K562 (cell line): Measurements from ENCODE around the gene HACL1. TPM values are rescaled to one million over a fixed set of nuclear protein-coding genes. Genes with fewer than 3 reads are reported as not detected.
A peak's percentile ranks its signal among the peaks of the same experiment; 100 is the strongest.

Experiments used
- ATAC-seq: fragments of 200-7000 bp; cut with Tn5 transposase; 3 replicates; pipeline ENCODE4 v1.9.1; 2020; ENCODE audit warnings: moderate library complexity
- BruUV-seq: library from RNA; stranded (reverse); fragments of 400-500 nt; replicated peaks from 2 replicates; lab custom pipeline; 2021; lab: Mats Ljungman, UMichigan
- CTCF ChIA-PET: fragments of 300-600 bp; formaldehyde crosslinking; extraction: SDS; loops from one replicate; lab custom pipeline; 2021; ENCODE audit warnings: low intra/inter-chr PET ratio; lab: Yijun Ruan, JAX
- POLR2A ChIA-PET: fragments of 300-600, 350-650 bp; sonication (Branson Sonifier 250); formaldehyde crosslinking; extraction: SDS; loops from one replicate; lab custom pipeline; 2021; ENCODE audit warnings: antibody characterized with exemption, inconsistent platforms; lab: Yijun Ruan, JAX
- DNase-seq, 4 experiments: peaks; one replicate each; pipeline versions ENCODE4 v3.0.0 to v3.0.0-alpha.2; 2011 to 2018; ENCODE audit warnings: low spot score in 3 of 4, mixed read lengths in 3 of 4; ENCODE audit errors: extremely low read depth in 1 of 4
- FAIRE-seq: peaks from 2 replicates; lab custom pipeline; 2011; peaks lifted over from hg19 to GRCh38; lab: Jason Lieb, UNC
- H2AFZ ChIP-seq: 2 replicates; pipeline ENCODE4 v1.6.0; 2011; ENCODE audit warnings: low read depth, low read length, control low read depth, inconsistent platforms
- H3K27ac ChIP-seq: fragments of 200-600 bp; 3 replicates; pipeline ENCODE4 v1.8.0; 2011; ENCODE audit warnings: low read depth, mild to moderate bottlenecking, control low read depth, inconsistent platforms, low read length, moderate library complexity, mixed read lengths; ENCODE audit errors: extremely low read depth
- H3K27me3 ChIP-seq, 2 experiments: fragments of 300-600 bp in 1 of 2; 2 replicates in 1 of 2; 3 replicates in 1 of 2; pipeline versions ENCODE4 v1.6.0 to v1.8.0; 2011; ENCODE audit warnings: inconsistent platforms in 2 of 2, low read length in 2 of 2, mild to moderate bottlenecking in 1 of 2, mixed read lengths in 1 of 2, moderate library complexity in 1 of 2; ENCODE audit not compliant: control insufficient read depth in 2 of 2, insufficient read depth in 2 of 2
- H3K36me3 ChIP-seq: fragments of 300-600 bp; 3 replicates; pipeline ENCODE4 v1.8.0; 2011; ENCODE audit warnings: mild to moderate bottlenecking, low read length, inconsistent platforms; ENCODE audit not compliant: control insufficient read depth, insufficient read depth
- H3K4me1 ChIP-seq, 2 experiments: fragments of 200-600 bp in 1 of 2; replicated peaks in 1 of 2; 2 replicates in 1 of 2; 3 replicates in 1 of 2; pipeline versions ENCODE4 v1.5.1 to v1.8.0; 2011; ENCODE audit warnings: inconsistent platforms in 2 of 2, low read length in 2 of 2, mild to moderate bottlenecking in 1 of 2, mixed read lengths in 1 of 2, moderate library complexity in 1 of 2; ENCODE audit not compliant: control insufficient read depth in 2 of 2, insufficient read depth in 2 of 2
- H3K4me2 ChIP-seq: 2 replicates; pipeline ENCODE4 v1.6.1; 2011; ENCODE audit warnings: low read length, control low read depth, inconsistent platforms, mixed read lengths; ENCODE audit not compliant: insufficient read depth
- H3K4me3 ChIP-seq: fragments of 200-600 bp; sonication (generic), shearing (Covaris generic); 2 replicates; pipeline ENCODE4 v1.5.1; 2016; ENCODE audit warnings: control low read depth, inconsistent platforms
- H3K79me2 ChIP-seq: fragments of 200-600 bp; 3 replicates; pipeline ENCODE4 v1.8.0; 2011; ENCODE audit warnings: low read length, inconsistent platforms; ENCODE audit not compliant: control insufficient read depth, insufficient read depth
- H3K9ac ChIP-seq, 2 experiments: 2 replicates each; pipeline versions ENCODE4 v1.6.0 to v1.6.1; 2011; ENCODE audit warnings: low read depth in 2 of 2, low read length in 2 of 2, control low read depth in 1 of 2, inconsistent platforms in 1 of 2, mild to moderate bottlenecking in 1 of 2, mixed read lengths in 1 of 2; ENCODE audit not compliant: insufficient read depth in 1 of 2
- H3K9me1 ChIP-seq: one replicate; pipeline ENCODE4 v1.6.0; 2011; ENCODE audit warnings: inconsistent platforms, mild to moderate bottlenecking, low read length, moderate library complexity; ENCODE audit not compliant: control insufficient read depth, insufficient read depth
- H3K9me3 ChIP-seq: replicated peaks from 2 replicates; pipeline ENCODE4 v1.5.1; 2011; ENCODE audit warnings: low read depth, low read length, inconsistent platforms; ENCODE audit not compliant: control insufficient read depth, insufficient read depth
- H4K20me1 ChIP-seq: replicated peaks from 2 replicates; pipeline ENCODE4 v1.6.1; 2011; ENCODE audit warnings: low read length, inconsistent platforms, mixed read lengths; ENCODE audit not compliant: control insufficient read depth, insufficient read depth
- CBX8 ChIP-seq: fragments of 200-600 bp; sonication (generic); IDR thresholded peaks from 2 replicates; pipeline ENCODE4 v1.6.1; 2012; ENCODE audit warnings: borderline replicate concordance, mixed run types, low read depth, mild to moderate bottlenecking, moderate library complexity, mixed read lengths, low read length, control low read depth, inconsistent platforms; ENCODE audit not compliant: poor library complexity, severe bottlenecking; ENCODE audit errors: extremely low read depth
- CXXC5 ChIP-seq: fragments of 250-450 bp; sonication (Bioruptor Pico); IDR thresholded peaks from 2 replicates; pipeline ENCODE4 v1.8.0; 2022; ENCODE audit warnings: inconsistent platforms, mild to moderate bottlenecking, moderate library complexity
- HNRNPL ChIP-seq: fragments of 200-400 bp; formaldehyde crosslinking; IDR thresholded peaks from 2 replicates; pipeline ENCODE4 v1.6.1; 2017; ENCODE audit warnings: low read depth, mild to moderate bottlenecking, low read length
- MTA1 ChIP-seq: fragments of 450-650 bp; IDR thresholded peaks from 2 replicates; pipeline ENCODE4 v1.6.1; 2017; ENCODE audit warnings: borderline replicate concordance
- PCBP1 ChIP-seq: fragments of 200-400 bp; formaldehyde crosslinking; IDR thresholded peaks from 2 replicates; pipeline ENCODE4 v1.6.1; 2018; ENCODE audit warnings: mild to moderate bottlenecking, low read depth, low read length; ENCODE audit not compliant: poor library complexity, severe bottlenecking
- RAD51 ChIP-seq: fragments of 450-650 bp; IDR thresholded peaks from 2 replicates; pipeline ENCODE4 v1.7.1; 2016; ENCODE audit warnings: low read depth, mild to moderate bottlenecking, borderline replicate concordance
- ZNF316 ChIP-seq: fragments of 450-650 bp; IDR thresholded peaks from 2 replicates; pipeline ENCODE4 v1.6.1; 2016
- WGBS: fragments of 100-300 bp; shearing (Covaris generic); methylation state at CpG from one replicate; pipeline ENCODE4 v1.1.6; 2016; ENCODE audit warnings: low coverage, mixed read lengths; ENCODE audit not compliant: insufficient coverage; ENCODE audit errors: missing lambda C conversion rate; 5-methylcytosine and 5-hydroxymethylcytosine counted together
- in situ Hi-C: fragments of 300-500 bp; cut with MboI; formaldehyde crosslinking; loops from 4 replicates; pipeline ENCODE4 v1.15.0; 2018; ENCODE audit warnings: inconsistent platforms, mixed read lengths
- intact Hi-C: fragments of 100-400 bp; cut with micrococcal nuclease; formaldehyde crosslinking; loops from 2 replicates; pipeline ENCODE4 v1.14.2; 2022
- polyA plus RNA-seq, 8 experiments: library from polyadenylated mRNA; depleted of rRNA in 4 of 8; stranded (reverse) in 5 of 8; unstranded in 3 of 8; fragments of >200 nt; fragmentation: Nextera tagmentation in 2 of 8; fragmentation: Illumina TruSeq in 1 of 8; extraction: Ambion mirVana in 2 of 8; extraction: Trizol in 1 of 8; gene quantifications; 2 replicates each; pipeline versions ENCODE4 v1.2.1 to v1.2.3, GENCODE V29; 2011 to 2014; ENCODE audit warnings: inconsistent platforms in 1 of 8, missing spikeins in 1 of 8
- total RNA-seq, 7 experiments: library from RNA; depleted of rRNA in 6 of 7; stranded (reverse); fragments of >200 nt in 6 of 7; fragmentation: Illumina TruSeq in 2 of 7; extraction: Trizol in 2 of 7; gene quantifications; 2 replicates each; pipeline versions ENCODE4 v1.2.1 to v1.2.3, GENCODE V29; 2011 to 2021; ENCODE audit warnings: low replicate concordance in 1 of 7
- TF ChIP-seq, protein P1 (sequence below): fragments of 250-450 bp; sonication (Bioruptor Pico); IDR thresholded peaks from 2 replicates; pipeline ENCODE4 v1.4.0; 2020

Gene HACL1
- total and polyA plus RNA-seq, 9 of the 15 experiments (the other 6 are each of a cell fraction or from before 2014, with no cell fraction given) = 18.9 to 61.5 (median 30.5) TPM

DNA sequence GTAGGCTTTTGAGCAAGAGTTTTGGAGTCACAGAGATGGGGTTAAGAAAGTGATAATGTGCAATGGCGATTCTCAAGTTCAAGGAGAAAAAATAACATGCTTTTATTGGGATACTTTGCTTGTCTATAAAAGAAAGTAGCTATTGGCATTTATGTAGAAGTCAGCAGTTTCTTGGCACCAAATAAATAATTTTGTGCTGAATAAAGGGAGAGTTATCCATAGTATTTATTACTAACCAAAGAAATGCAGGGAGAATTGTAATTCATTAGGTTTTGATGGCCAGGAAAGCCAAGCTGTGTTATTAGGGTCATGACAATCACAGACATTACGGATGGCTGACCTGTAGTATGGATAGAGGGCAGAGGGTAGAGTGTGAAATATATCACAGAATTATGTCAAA lies 33.3 kb upstream of the HACL1 start:
- no peak for DNase-seq
- Histone ChIP-seq H3K36me3 (no peaks in the 10 kb centered on the region), H2AFZ (no peak overlapping the region), H4K20me1 (no peaks in the 10 kb centered on the region), H3K4me2 (no peak overlapping the region), H3K27ac (no peak overlapping the region), H3K9me1 (no peaks in the 10 kb centered on the region), H3K9me3 (no peaks in the 10 kb centered on the region), H3K27me3 (peaks cover 0 to 15% of the 10 kb centered on the region in 2 experiments; a peak in 2 of 5 replicates), H3K4me1 (peaks cover 3 to 12% of the 10 kb centered on the region in 2 experiments; a peak in 3 of 5 replicates), H3K79me2 (no peaks in the 10 kb centered on the region), H3K4me3 (no peak overlapping the region), H3K9ac (no peak overlapping the region)
- ChIA-PET CTCF (no interaction called here), POLR2A (interaction anchor here (1.4 kb wide), 1 partner anchor 15 kb away, joined by 5 read pairs; no protein-coding TSS in a partner anchor)
- ATAC-seq = no peak
- FAIRE-seq = no peak
- BruUV-seq = no TSS peak
- TF ChIP-seq CBX8 (no peak), CXXC5 (CRISPR knock-in tag) (no peak), RAD51 (no peak), HNRNPL (no peak), ZNF316 (peak; percentile 63), PCBP1 (no peak), MTA1 (no peak)
- TF ChIP-seq, protein P1, sequence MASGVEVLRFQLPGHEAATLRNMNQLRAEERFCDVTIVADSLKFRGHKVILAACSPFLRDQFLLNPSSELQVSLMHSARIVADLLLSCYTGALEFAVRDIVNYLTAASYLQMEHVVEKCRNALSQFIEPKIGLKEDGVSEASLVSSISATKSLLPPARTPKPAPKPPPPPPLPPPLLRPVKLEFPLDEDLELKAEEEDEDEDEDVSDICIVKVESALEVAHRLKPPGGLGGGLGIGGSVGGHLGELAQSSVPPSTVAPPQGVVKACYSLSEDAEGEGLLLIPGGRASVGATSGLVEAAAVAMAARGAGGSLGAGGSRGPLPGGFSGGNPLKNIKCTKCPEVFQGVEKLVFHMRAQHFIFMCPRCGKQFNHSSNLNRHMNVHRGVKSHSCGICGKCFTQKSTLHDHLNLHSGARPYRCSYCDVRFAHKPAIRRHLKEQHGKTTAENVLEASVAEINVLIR (CRISPR knock-in tag) = no peak
- in situ Hi-C loops (loop anchor here (25.0 kb wide), 1 partner anchor 903 kb away; no protein-coding TSS in a partner anchor), intact Hi-C loops (loop anchor here (10.0 kb wide), 3 partner anchors 340 to 910 kb away; partner anchors contain the start of gene CAPN7)
- 17% methylated on average over 2 of the region's 2 CpGs for WGBS
